HEK293 (cell line): Measurements from ENCODE around the gene KAT14.
"Not testable (repeated sequence)": the region's sequence is repeated elsewhere in the genome, so short reads cannot be mapped to it uniquely, and the experiment has no call there.

Source experiments
- CTCF ChIA-PET: fragments of 350-600 bp; formaldehyde crosslinking; extraction: SDS; loops from one replicate; lab custom pipeline; 2021; ENCODE audit warnings: antibody characterized with exemption; lab: Yijun Ruan, JAX
- POLR2A ChIA-PET: fragments of 300-600 bp; formaldehyde crosslinking; extraction: SDS; loops from one replicate; lab custom pipeline; 2020; ENCODE audit warnings: antibody characterized with exemption, inconsistent platforms; lab: Yijun Ruan, JAX
- H3K27ac ChIP-seq: fragments of 200-500 bp; sonication (Bioruptor generic); 2 replicates; pipeline ENCODE4 v1.5.1; 2014; ENCODE audit warnings: low read depth, low read length, control low read depth, inconsistent platforms; ENCODE audit errors: extremely low read depth
- H3K36me3 ChIP-seq, 2 experiments: fragments of 200-500 bp in 1 of 2; sonication (Bioruptor generic) in 1 of 2; 1 replicate in 1 of 2; 2 replicates in 1 of 2; pipeline ENCODE4 v1.5.1; 2014 to 2017; ENCODE audit warnings: inconsistent platforms in 2 of 2, low read length in 2 of 2; ENCODE audit not compliant: control insufficient read depth in 2 of 2, insufficient read depth in 1 of 2
- H3K4me1 ChIP-seq: fragments of 200-500 bp; sonication (Bioruptor generic); 2 replicates; pipeline ENCODE4 v1.5.1; 2014; ENCODE audit warnings: mild to moderate bottlenecking, low read length, inconsistent platforms; ENCODE audit not compliant: control insufficient read depth, insufficient read depth
- H3K4me3 ChIP-seq: 2 replicates; pipeline ENCODE4 v1.5.1; 2011; ENCODE audit warnings: low read depth, mild to moderate bottlenecking, control low read depth, low read length, moderate library complexity
- H3K9me3 ChIP-seq: fragments of 200-500 bp; sonication (Bioruptor generic); 2 replicates; pipeline ENCODE4 v1.5.1; 2014; ENCODE audit warnings: low read depth, low read length, inconsistent platforms; ENCODE audit not compliant: control insufficient read depth, insufficient read depth
- EGR2 ChIP-seq: fragments of 450-650 bp; formaldehyde crosslinking; IDR thresholded peaks from 2 replicates; pipeline ENCODE4 v1.5.1; 2016; ENCODE audit warnings: low read depth, missing biosample characterization, missing genetic modification characterization
- GFI1B ChIP-seq: fragments of 450-650 bp; formaldehyde crosslinking; IDR thresholded peaks from 2 replicates; pipeline ENCODE4 v1.5.1; 2016; ENCODE audit warnings: missing biosample characterization, missing genetic modification characterization
- KLF8 ChIP-seq: fragments of 450-650 bp; formaldehyde crosslinking; IDR thresholded peaks from 2 replicates; pipeline ENCODE4 v1.5.1; 2016; ENCODE audit warnings: missing biosample characterization, missing genetic modification characterization
- PRDM10 ChIP-seq: fragments of 450-650 bp; formaldehyde crosslinking; IDR thresholded peaks from 2 replicates; pipeline ENCODE4 v1.5.1; 2016; ENCODE audit warnings: missing biosample characterization, missing genetic modification characterization
- PRDM4 ChIP-seq: fragments of 450-650 bp; formaldehyde crosslinking; IDR thresholded peaks from 2 replicates; pipeline ENCODE4 v1.5.1; 2017; ENCODE audit warnings: missing biosample characterization, missing genetic modification characterization
- ZBTB44 ChIP-seq: fragments of 450-650 bp; IDR thresholded peaks from 2 replicates; pipeline ENCODE4 v1.5.1; 2018; ENCODE audit warnings: missing biosample characterization, mild to moderate bottlenecking, missing genetic modification characterization
- ZFHX2 ChIP-seq: fragments of 450-650 bp; formaldehyde crosslinking; conservative IDR thresholded peaks from 2 replicates; pipeline ENCODE4 v1.5.1; 2016; ENCODE audit warnings: missing biosample characterization, missing genetic modification characterization
- ZNF223 ChIP-seq: fragments of 450-650 bp; formaldehyde crosslinking; IDR thresholded peaks from 2 replicates; pipeline ENCODE4 v1.5.1; 2016; ENCODE audit warnings: missing biosample characterization, missing genetic modification characterization
- ZNF302 ChIP-seq: fragments of 450-650 bp; formaldehyde crosslinking; IDR thresholded peaks from 2 replicates; pipeline ENCODE4 v1.5.1; 2016; ENCODE audit warnings: missing biosample characterization, missing genetic modification characterization, low read depth
- ZNF423 ChIP-seq: fragments of 450-650 bp; formaldehyde crosslinking; IDR thresholded peaks from 2 replicates; pipeline ENCODE4 v1.5.1; 2016; ENCODE audit warnings: missing biosample characterization, missing genetic modification characterization
- ZNF621 ChIP-seq: fragments of 450-650 bp; formaldehyde crosslinking; IDR thresholded peaks from 2 replicates; pipeline ENCODE4 v1.5.1; 2017; ENCODE audit warnings: missing biosample characterization, missing genetic modification characterization
- ZNF658 ChIP-seq: fragments of 450-650 bp; formaldehyde crosslinking; IDR thresholded peaks from 2 replicates; pipeline ENCODE4; 2016; ENCODE audit warnings: missing biosample characterization, missing genetic modification characterization
- ZNF664 ChIP-seq: fragments of 450-650 bp; formaldehyde crosslinking; IDR thresholded peaks from 2 replicates; pipeline ENCODE4 v1.5.1; 2016; ENCODE audit warnings: missing biosample characterization, missing genetic modification characterization
- ZNF670 ChIP-seq: fragments of 450-650 bp; formaldehyde crosslinking; IDR thresholded peaks from 2 replicates; pipeline ENCODE4 v1.5.1; 2016; ENCODE audit warnings: missing biosample characterization, missing genetic modification characterization, low read depth
- ZNF785 ChIP-seq: fragments of 450-650 bp; formaldehyde crosslinking; IDR thresholded peaks from 2 replicates; pipeline ENCODE4 v1.5.1; 2016; ENCODE audit warnings: missing biosample characterization, missing genetic modification characterization
- TF ChIP-seq, protein P1 (sequence below): fragments of 450-650 bp; formaldehyde crosslinking; IDR thresholded peaks from 2 replicates; pipeline ENCODE4 v1.5.1; 2016; ENCODE audit warnings: missing biosample characterization, missing genetic modification characterization, borderline replicate concordance

KAT14 gene

DNA sequence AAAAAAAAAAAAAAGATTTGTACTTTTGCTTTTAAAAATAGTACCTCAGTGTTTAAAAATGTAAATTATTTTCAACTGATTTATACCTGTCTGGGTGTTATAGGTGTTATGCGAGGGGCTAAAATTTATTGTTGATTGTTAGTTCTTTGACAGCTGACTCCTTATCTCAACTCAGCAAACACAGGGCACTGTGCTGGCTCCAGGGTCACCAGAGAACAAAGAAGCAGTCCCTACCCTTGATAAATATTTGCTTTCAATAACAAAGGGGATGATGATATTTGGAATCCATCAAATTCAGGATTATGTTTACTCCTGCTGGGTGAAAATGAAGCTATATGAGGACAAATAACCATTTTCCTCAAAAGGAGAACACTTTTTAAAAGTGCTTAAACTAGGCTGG, 34.2 kb upstream of the KAT14 start:
- ChIA-PET POLR2A (no interaction called here), CTCF (no interaction called here)
- no peak overlapping the region for H3K27ac ChIP-seq
- H3K4me3 ChIP-seq: no peak overlapping the region
- no peaks in the 10 kb centered on the region for H3K36me3 ChIP-seq
- no peaks in the 10 kb centered on the region for H3K9me3 ChIP-seq
- TF ChIP-seq ZBTB44 (tag by site-specific recombination): no peak
- no peak for TF ChIP-seq ZNF670 (tag by site-specific recombination)
- no peak for TF ChIP-seq ZNF302 (tag by site-specific recombination)
- TF ChIP-seq EGR2 (tag by site-specific recombination): no peak
- no peaks in the 10 kb centered on the region for H3K4me1 ChIP-seq

DNA sequence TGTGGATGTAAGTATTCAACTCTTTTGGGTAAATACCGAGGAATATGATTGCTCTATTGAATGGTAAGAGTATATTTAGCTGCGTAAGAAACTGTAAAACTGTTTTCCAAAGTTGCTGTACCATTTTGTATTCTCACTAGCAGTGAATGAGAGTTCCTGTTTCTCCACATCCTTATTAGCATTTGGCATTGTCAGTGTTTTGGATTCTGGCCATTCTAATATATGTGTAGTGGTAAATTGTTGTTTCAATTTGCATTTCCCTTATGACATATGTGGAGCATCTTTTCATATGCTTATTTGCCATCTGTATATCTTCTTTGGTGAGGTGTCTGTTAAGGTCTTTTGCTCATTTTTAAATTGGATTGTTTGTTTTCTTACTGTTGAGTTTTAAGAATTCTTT, 29.3 kb upstream of the KAT14 start:
- ChIA-PET CTCF (no interaction called here), POLR2A (no interaction called here)
- TF ChIP-seq, protein P1, sequence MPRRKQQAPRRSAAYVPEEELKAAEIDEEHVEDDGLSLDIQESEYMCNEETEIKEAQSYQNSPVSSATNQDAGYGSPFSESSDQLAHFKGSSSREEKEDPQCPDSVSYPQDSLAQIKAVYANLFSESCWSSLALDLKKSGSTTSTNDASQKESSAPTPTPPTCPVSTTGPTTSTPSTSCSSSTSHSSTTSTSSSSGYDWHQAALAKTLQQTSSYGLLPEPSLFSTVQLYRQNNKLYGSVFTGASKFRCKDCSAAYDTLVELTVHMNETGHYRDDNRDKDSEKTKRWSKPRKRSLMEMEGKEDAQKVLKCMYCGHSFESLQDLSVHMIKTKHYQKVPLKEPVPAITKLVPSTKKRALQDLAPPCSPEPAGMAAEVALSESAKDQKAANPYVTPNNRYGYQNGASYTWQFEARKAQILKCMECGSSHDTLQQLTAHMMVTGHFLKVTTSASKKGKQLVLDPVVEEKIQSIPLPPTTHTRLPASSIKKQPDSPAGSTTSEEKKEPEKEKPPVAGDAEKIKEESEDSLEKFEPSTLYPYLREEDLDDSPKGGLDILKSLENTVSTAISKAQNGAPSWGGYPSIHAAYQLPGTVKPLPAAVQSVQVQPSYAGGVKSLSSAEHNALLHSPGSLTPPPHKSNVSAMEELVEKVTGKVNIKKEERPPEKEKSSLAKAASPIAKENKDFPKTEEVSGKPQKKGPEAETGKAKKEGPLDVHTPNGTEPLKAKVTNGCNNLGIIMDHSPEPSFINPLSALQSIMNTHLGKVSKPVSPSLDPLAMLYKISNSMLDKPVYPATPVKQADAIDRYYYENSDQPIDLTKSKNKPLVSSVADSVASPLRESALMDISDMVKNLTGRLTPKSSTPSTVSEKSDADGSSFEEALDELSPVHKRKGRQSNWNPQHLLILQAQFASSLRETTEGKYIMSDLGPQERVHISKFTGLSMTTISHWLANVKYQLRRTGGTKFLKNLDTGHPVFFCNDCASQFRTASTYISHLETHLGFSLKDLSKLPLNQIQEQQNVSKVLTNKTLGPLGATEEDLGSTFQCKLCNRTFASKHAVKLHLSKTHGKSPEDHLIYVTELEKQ: no peak
- TF ChIP-seq ZNF223 (tag by site-specific recombination) (no peak), ZFHX2 (tag by site-specific recombination) (no peak), PRDM4 (tag by site-specific recombination) (no peak)
- no peaks in the 10 kb centered on the region for H3K4me1 ChIP-seq
- no peaks in the 10 kb centered on the region for H3K9me3 ChIP-seq
- no peak overlapping the region for H3K4me3 ChIP-seq
- no peak overlapping the region for H3K27ac ChIP-seq
- H3K36me3 ChIP-seq: no peaks in the 10 kb centered on the region

- H3K4me3 ChIP-seq, H3K9me3 ChIP-seq, H3K4me1 ChIP-seq, CTCF ChIA-PET, H3K27ac ChIP-seq, POLR2A ChIA-PET, H3K36me3 ChIP-seq: not testable (repeated sequence)
Observed at GRCh38 chr20:18128574-18128973, 9.1 kb upstream of the KAT14 start.

DNA sequence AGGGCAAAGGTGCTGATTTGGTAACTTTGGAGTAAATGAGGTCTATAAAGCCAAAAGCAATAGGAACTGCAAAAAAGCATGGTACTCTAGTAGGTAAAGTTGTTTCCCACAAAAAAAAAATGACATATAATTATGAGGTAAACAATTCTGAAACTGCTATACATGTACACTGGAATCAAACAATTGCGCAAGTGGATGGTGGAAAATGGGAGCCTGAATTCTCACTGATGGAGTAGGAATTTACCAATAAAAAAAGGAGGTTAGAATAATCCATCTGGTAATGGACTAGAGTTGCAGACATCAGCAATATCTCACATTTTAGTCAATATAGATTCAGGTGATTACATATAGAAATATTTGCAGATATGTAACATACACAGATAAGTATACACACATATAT, 5.0 kb upstream of the KAT14 start:
- Histone ChIP-seq H3K27ac (no peak overlapping the region), H3K4me1 (no peaks in the 10 kb centered on the region), H3K4me3 (no peak overlapping the region), H3K9me3 (no peaks in the 10 kb centered on the region), H3K36me3 (no peaks in the 10 kb centered on the region)
- CTCF ChIA-PET: no interaction called here
- POLR2A ChIA-PET: no interaction called here
- TF ChIP-seq ZNF785 (no peak), ZNF423 (no peak), KLF8 (tag by site-specific recombination) (no peak), ZNF621 (no peak), PRDM10 (tag by site-specific recombination) (no peak), GFI1B (no peak), ZNF664 (tag by site-specific recombination) (no peak), ZNF658 (tag by site-specific recombination) (no peak)
